ENCODE measurements around the gene CHPF.

DNA sequence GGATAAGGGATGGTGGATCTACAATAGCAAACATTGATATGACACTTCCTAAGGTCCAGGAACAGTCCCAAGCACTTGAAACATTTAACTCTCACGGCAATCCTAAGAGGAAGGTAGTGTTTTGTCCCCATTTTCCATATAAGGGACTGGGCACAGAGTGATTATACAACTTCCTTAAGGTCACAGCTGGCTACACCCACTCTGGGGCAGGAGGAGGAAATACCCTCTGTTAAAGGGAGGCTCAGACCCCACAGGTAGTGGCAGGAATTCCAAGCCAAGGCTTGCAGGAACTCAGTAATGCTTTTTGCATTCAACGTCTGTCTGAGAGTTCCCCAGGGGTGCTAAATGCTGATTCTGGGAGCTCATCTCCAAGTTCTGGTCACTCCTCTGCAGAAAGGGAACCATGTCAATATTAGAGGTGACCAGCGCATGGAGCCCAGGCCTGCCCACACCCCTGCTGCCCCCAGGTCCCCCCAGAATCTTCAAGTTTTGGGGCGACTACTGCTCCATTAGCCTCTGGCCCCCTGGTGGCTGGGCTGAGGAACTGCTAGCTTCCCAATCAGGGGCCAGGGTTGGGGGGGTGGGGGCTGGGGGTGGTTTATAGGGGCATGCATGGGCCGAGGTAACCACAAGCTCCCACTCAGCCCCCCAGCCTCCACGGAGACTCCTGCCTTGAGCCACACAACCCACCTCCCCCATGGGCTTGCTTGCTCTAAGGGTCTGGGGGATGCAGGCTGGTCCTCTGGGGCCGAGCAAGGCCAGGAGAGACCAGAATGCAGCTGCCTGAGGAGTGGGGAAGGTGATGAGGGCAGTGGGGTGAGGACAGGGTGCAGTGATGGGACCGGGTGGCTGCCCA is 16.7 kb upstream of the CHPF start:
- no peak for TF ChIP-seq KDM1A (IDR thresholded peaks at IDR 0.05; ENCODE audit: borderline replicate concordance)
- TF ChIP-seq CTCF (IDR thresholded peaks at IDR 0.05 in 2 of 3, conservative IDR thresholded peaks at IDR 0.05 in 1 of 3; ENCODE audit: control insufficient read depth in 2 of 3, extremely low read depth in 1 of 3, insufficient read depth in 1 of 3, low read depth in 3 of 3, low read length in 3 of 3): peak; percentile 41 to 70 (median 45)
- TF ChIP-seq EZH2 (IDR thresholded peaks at IDR 0.05; ENCODE audit: borderline replicate concordance, control insufficient read depth, low read depth, low read length): no peak
- no peak for TF ChIP-seq POLR2A (IDR thresholded peaks at IDR 0.05; ENCODE audit: low read depth, low read length)
- TF ChIP-seq WRNIP1 (IDR thresholded peaks at IDR 0.05; ENCODE audit: borderline replicate concordance, low read depth, low read length): no peak

All from GM12878 (cell line).